Vagina (tissue), 2 donors: ENCODE measurements around the gene ERICH3. TPM values are rescaled to one million over a fixed set of nuclear protein-coding genes. Genes with fewer than 3 reads are reported as not detected.

Source experiments
- DNase-seq, 2 donors: peaks; one replicate each; pipeline ENCODE4 v3.0.0-alpha.2; 2017; ENCODE audit errors: extremely low spot score in 2 of 2
- H3K27ac ChIP-seq: fragments of 200-600 bp; sonication (generic); one replicate; pipeline ENCODE4 v1.5.1; 2019
- H3K27me3 ChIP-seq: fragments of 200-600 bp; sonication (generic); one replicate; pipeline ENCODE4 v1.5.1; 2019
- H3K36me3 ChIP-seq, 2 donors: fragments of 200-600 bp; sonication (generic); one replicate each; pipeline ENCODE4 v1.5.1; 2017 to 2019
- H3K4me1 ChIP-seq: fragments of 200-600 bp; sonication (generic); one replicate; pipeline ENCODE4 v1.5.1; 2019
- H3K4me3 ChIP-seq, 2 donors: fragments of 200-600 bp; sonication (generic); 1 replicate in 1 of 2; 2 replicates in 1 of 2; pipeline ENCODE4 v1.5.1; 2016 to 2019
- H3K9me3 ChIP-seq: fragments of 200-600 bp; sonication (generic); one replicate; pipeline ENCODE4 v1.5.1; 2019
- CTCF ChIP-seq, 3 experiments: fragments of 450-650 bp in 2 of 3; fragments of 200-600 bp in 1 of 3; sonication (generic) in 1 of 3; IDR thresholded peaks; one replicate each; pipeline ENCODE4 v1.5.1; 2017 to 2019; ENCODE audit warnings: antibody characterized with exemption in 3 of 3, mild to moderate bottlenecking in 2 of 3, moderate library complexity in 2 of 3
- POLR2A ChIP-seq, 2 donors: fragments of 450-650 bp; IDR thresholded peaks; one replicate each; pipeline ENCODE4 v1.6.1; 2017; ENCODE audit warnings: antibody characterized with exemption in 2 of 2, mild to moderate bottlenecking in 2 of 2, moderate library complexity in 2 of 2
- POLR2AphosphoS5 ChIP-seq, 2 donors: sonication (generic); formaldehyde crosslinking; IDR thresholded peaks; one replicate each; pipeline ENCODE4 v1.9.0; 2017; ENCODE audit warnings: antibody characterized with exemption in 2 of 2, mild to moderate bottlenecking in 2 of 2, low read depth in 1 of 2; ENCODE audit not compliant: insufficient read depth in 1 of 2
- intact Hi-C: fragments of 100-400 bp; cut with DNase I; formaldehyde crosslinking; loops from one replicate; pipeline ENCODE4 v1.15.1; 2023
- total RNA-seq: library from RNA; depleted of rRNA; stranded (reverse); fragments of >200 nt; gene quantifications from one replicate; pipeline ENCODE4 v1.2.3, GENCODE V29; 2016

Gene ERICH3
- total RNA-seq, 1 donor from 2014 or later: 0.49 TPM

GRCh38 chr1:74623716-74624115 is 49.9 kb downstream of the ERICH3 start:
- no peak overlapping the region for H3K27ac ChIP-seq
- no peak for DNase-seq
- TF ChIP-seq CTCF (IDR thresholded peaks at IDR 0.05) (no peak), POLR2AphosphoS5 (IDR thresholded peaks at IDR 0.05; ENCODE audit: insufficient read depth in 1 of 2, low read depth in 1 of 2) (no peak), POLR2A (IDR thresholded peaks at IDR 0.05) (no peak)
- no peaks in the 10 kb centered on the region for H3K36me3 ChIP-seq
- intact Hi-C loops: no loop called here
- no peaks in the 10 kb centered on the region for H3K27me3 ChIP-seq
- no peaks in the 10 kb centered on the region for H3K4me1 ChIP-seq
- H3K9me3 ChIP-seq: no peaks in the 10 kb centered on the region
- no peak overlapping the region for H3K4me3 ChIP-seq

- Histone ChIP-seq H3K36me3 (no peaks in the 10 kb centered on the region), H3K27me3 (no peaks in the 10 kb centered on the region), H3K4me1 (no peaks in the 10 kb centered on the region), H3K27ac (no peak overlapping the region), H3K4me3 (no peak overlapping the region), H3K9me3 (no peaks in the 10 kb centered on the region)
- intact Hi-C loops: no loop called here
- TF ChIP-seq CTCF (IDR thresholded peaks at IDR 0.05): no peak
- TF ChIP-seq POLR2A (IDR thresholded peaks at IDR 0.05): no peak
- no peak for TF ChIP-seq POLR2AphosphoS5 (IDR thresholded peaks at IDR 0.05; ENCODE audit: insufficient read depth in 1 of 2, low read depth in 1 of 2)
- DNase-seq: no peak
Measured at GRCh38 chr1:74620242-74620641, 53.4 kb downstream of the ERICH3 start.

GRCh38 chr1:74618974-74619373 is 54.6 kb downstream of the ERICH3 start:
- no peaks in the 10 kb centered on the region for H3K9me3 ChIP-seq
- no peaks in the 10 kb centered on the region for H3K4me1 ChIP-seq
- intact Hi-C loops: no loop called here
- H3K27me3 ChIP-seq: no peaks in the 10 kb centered on the region
- no peak overlapping the region for H3K27ac ChIP-seq
- TF ChIP-seq CTCF (IDR thresholded peaks at IDR 0.05): no peak
- TF ChIP-seq POLR2A (IDR thresholded peaks at IDR 0.05): no peak
- TF ChIP-seq POLR2AphosphoS5 (IDR thresholded peaks at IDR 0.05; ENCODE audit: insufficient read depth in 1 of 2, low read depth in 1 of 2): no peak
- no peaks in the 10 kb centered on the region for H3K36me3 ChIP-seq
- H3K4me3 ChIP-seq: no peak overlapping the region
- DNase-seq: no peak

DNA sequence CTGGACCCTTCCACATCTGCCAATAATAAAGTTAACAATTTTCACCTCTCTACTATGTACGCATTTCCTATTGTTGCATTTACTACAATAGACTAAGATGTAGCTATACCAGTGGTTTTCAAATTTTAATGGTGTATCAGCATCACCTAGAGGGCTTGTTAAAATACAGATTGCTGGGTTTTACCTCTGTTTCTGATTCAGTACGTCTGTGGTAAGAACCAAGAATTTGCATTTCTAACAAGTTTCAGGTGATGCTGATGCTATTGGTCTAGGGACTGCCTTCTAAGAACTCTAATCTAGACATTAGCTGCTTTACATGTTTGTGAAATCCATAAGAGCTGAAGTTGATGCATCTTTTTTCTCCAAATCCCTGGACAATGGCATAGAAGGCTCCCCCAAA is 59.7 kb downstream of the ERICH3 start:
- no peak for TF ChIP-seq POLR2AphosphoS5 (IDR thresholded peaks at IDR 0.05; ENCODE audit: insufficient read depth in 1 of 2, low read depth in 1 of 2)
- no peak for TF ChIP-seq POLR2A (IDR thresholded peaks at IDR 0.05)
- TF ChIP-seq CTCF (IDR thresholded peaks at IDR 0.05): no peak

GRCh38 chr1:74611887-74612286 is 61.7 kb downstream of the ERICH3 start:
- TF ChIP-seq POLR2A (IDR thresholded peaks at IDR 0.05): no peak
- TF ChIP-seq POLR2AphosphoS5 (IDR thresholded peaks at IDR 0.05; ENCODE audit: insufficient read depth in 1 of 2, low read depth in 1 of 2): no peak
- no peak for TF ChIP-seq CTCF (IDR thresholded peaks at IDR 0.05)
- Histone ChIP-seq H3K4me1 (no peaks in the 10 kb centered on the region), H3K27me3 (no peaks in the 10 kb centered on the region), H3K4me3 (no peak overlapping the region), H3K9me3 (no peaks in the 10 kb centered on the region), H3K36me3 (no peaks in the 10 kb centered on the region), H3K27ac (no peak overlapping the region)
- no peak for DNase-seq
- intact Hi-C loops: no loop called here

More for the DNA sequence above, 59.7 kb downstream of the ERICH3 start:
- DNase-seq: no peak
- no peaks in the 10 kb centered on the region for H3K9me3 ChIP-seq
- no peaks in the 10 kb centered on the region for H3K27me3 ChIP-seq
- no peak overlapping the region for H3K4me3 ChIP-seq
- no peaks in the 10 kb centered on the region for H3K4me1 ChIP-seq
- no peak overlapping the region for H3K27ac ChIP-seq
- intact Hi-C loops: no loop called here
- H3K36me3 ChIP-seq: no peaks in the 10 kb centered on the region
